IPS DF 6.9 (cell line): ENCODE results near the gene ACER3.

ENCODE experiments used
- DNase-seq: peaks from one replicate; pipeline ENCODE4 v3.0.0-alpha.2; 2013; ENCODE audit warnings: low read depth, low spot score
- H3K27ac ChIP-seq: one replicate; pipeline ENCODE4 v1.5.1; 2013; ENCODE audit warnings: low read length, control low read depth
- H3K27me3 ChIP-seq: 2 replicates; pipeline ENCODE4 v1.6.1; 2013; ENCODE audit warnings: mild to moderate bottlenecking, low read length; ENCODE audit not compliant: control insufficient read depth, insufficient read depth
- H3K36me3 ChIP-seq: 2 replicates; pipeline ENCODE4 v1.6.1; 2013; ENCODE audit warnings: low read length; ENCODE audit not compliant: control insufficient read depth, insufficient read depth
- H3K4me1 ChIP-seq: 2 replicates; pipeline ENCODE4 v1.6.1; 2013; ENCODE audit warnings: low read length; ENCODE audit not compliant: control insufficient read depth, insufficient read depth
- H3K4me3 ChIP-seq: 2 replicates; pipeline ENCODE4 v1.5.1; 2013; ENCODE audit warnings: mild to moderate bottlenecking, low read length
- H3K9me3 ChIP-seq: 2 replicates; pipeline ENCODE4 v1.6.1; 2013; ENCODE audit warnings: low read length, inconsistent platforms; ENCODE audit not compliant: control insufficient read depth, insufficient read depth
- WGBS: extraction: QIAGEN DNeasy Blood & Tissue Kit; methylation state at CpG from one replicate; pipeline ENCODE4 v1.1.7; 2013; ENCODE audit warnings: mixed read lengths, missing lambda C conversion rate; ENCODE audit not compliant: insufficient read length, insufficient coverage; 5-methylcytosine and 5-hydroxymethylcytosine counted together

The ACER3 gene

GRCh38 chr11:77073328-77074001, 212.7 kb downstream of the ACER3 start:
- Histone ChIP-seq H3K27ac (no peak overlapping the region), H3K9me3 (no peaks in the 10 kb centered on the region), H3K27me3 (no peaks in the 10 kb centered on the region), H3K4me1 (no peaks in the 10 kb centered on the region), H3K4me3 (no peak overlapping the region), H3K36me3 (no peaks in the 10 kb centered on the region)
- no CpG with 5 or more reads among the region's 11 CpGs for WGBS
- no peak for DNase-seq

- no peaks in the 10 kb centered on the region for H3K36me3 ChIP-seq
- H3K4me1 ChIP-seq: no peaks in the 10 kb centered on the region
- no peak overlapping the region for H3K4me3 ChIP-seq
- no peaks in the 10 kb centered on the region for H3K27me3 ChIP-seq
- WGBS: no CpG with 5 or more reads among the region's 5 CpGs
- no peak for DNase-seq
- H3K27ac ChIP-seq: no peak overlapping the region
- H3K9me3 ChIP-seq: no peaks in the 10 kb centered on the region
Measured at GRCh38 chr11:77074205-77074604, 213.5 kb downstream of the ACER3 start.

GRCh38 chr11:77074626-77075221, 214.0 kb downstream of the ACER3 start:
- no peaks in the 10 kb centered on the region for H3K9me3 ChIP-seq
- no peaks in the 10 kb centered on the region for H3K36me3 ChIP-seq
- WGBS: no CpG with 5 or more reads among the region's 15 CpGs
- no peak overlapping the region for H3K4me3 ChIP-seq
- no peaks in the 10 kb centered on the region for H3K27me3 ChIP-seq
- DNase-seq: no peak
- H3K27ac ChIP-seq: no peak overlapping the region
- no peaks in the 10 kb centered on the region for H3K4me1 ChIP-seq

- WGBS: no CpG with 5 or more reads among the region's 5 CpGs
- Histone ChIP-seq H3K4me1 (no peaks in the 10 kb centered on the region), H3K27me3 (no peaks in the 10 kb centered on the region), H3K36me3 (no peaks in the 10 kb centered on the region), H3K9me3 (no peaks in the 10 kb centered on the region), H3K27ac (no peak overlapping the region), H3K4me3 (no peak overlapping the region)
- no peak for DNase-seq
Measured at GRCh38 chr11:77075425-77075905, 214.7 kb downstream of the ACER3 start.
